Measurements from ENCODE around the gene PARK7. TPM values are rescaled to one million over a fixed set of nuclear protein-coding genes. Genes with fewer than 3 reads are reported as not detected.

The PARK7 gene
- total and polyA plus RNA-seq, 8 donors: 227 to 307 (median 286) TPM

DNA sequence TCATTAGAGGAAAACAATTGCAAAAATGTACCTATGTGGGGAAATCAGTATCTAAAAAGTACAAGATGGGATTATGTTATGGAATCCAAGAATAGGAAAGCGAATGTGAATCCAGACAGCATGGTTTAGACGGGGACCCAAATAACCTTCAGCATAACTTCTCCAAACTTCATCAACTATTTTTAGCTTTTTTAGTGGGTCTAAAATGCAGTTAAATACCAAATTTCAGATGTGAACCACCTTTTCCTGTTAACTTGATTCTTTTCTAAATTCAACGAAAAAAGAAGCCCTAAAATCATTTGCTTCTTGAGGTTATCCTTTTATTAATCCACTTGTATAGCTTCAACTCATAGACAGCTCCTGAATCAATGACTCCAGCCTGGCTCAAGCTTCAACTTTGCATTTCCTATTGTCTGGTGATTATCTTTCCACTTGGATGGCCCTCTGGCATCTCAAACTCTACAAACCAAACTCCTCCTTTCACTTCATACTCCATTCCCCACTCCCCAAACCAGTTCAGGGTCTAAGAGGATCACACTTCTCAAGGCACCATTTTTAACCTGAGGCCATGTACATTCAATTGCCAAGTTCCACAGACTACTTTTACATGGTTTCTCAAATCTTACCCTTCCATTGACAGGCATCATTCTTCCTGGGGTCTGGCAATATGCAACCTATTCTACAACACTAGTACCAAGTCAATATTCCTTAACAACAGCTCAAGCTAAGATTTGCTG, 57.1 kb downstream of the PARK7 start:
- Histone ChIP-seq H3K36me3 (peaks cover 0 to 10% of the 10 kb centered on the region in 2 donors), H3K9me3 (no peaks in the 10 kb centered on the region), H3K4me3 (no peak overlapping the region), H3K27me3 (peaks cover 0 to 6% of the 10 kb centered on the region in 2 donors), H3K4me1 (peaks cover 41 to 62% of the 10 kb centered on the region in 2 donors), H3K27ac (peak overlapping the region in 1 of 2 donors; percentile 9)
- TF ChIP-seq, protein P1, sequence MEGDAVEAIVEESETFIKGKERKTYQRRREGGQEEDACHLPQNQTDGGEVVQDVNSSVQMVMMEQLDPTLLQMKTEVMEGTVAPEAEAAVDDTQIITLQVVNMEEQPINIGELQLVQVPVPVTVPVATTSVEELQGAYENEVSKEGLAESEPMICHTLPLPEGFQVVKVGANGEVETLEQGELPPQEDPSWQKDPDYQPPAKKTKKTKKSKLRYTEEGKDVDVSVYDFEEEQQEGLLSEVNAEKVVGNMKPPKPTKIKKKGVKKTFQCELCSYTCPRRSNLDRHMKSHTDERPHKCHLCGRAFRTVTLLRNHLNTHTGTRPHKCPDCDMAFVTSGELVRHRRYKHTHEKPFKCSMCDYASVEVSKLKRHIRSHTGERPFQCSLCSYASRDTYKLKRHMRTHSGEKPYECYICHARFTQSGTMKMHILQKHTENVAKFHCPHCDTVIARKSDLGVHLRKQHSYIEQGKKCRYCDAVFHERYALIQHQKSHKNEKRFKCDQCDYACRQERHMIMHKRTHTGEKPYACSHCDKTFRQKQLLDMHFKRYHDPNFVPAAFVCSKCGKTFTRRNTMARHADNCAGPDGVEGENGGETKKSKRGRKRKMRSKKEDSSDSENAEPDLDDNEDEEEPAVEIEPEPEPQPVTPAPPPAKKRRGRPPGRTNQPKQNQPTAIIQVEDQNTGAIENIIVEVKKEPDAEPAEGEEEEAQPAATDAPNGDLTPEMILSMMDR (IDR thresholded peaks at IDR 0.05): no peak
- intact Hi-C loops (cut with DNase I): loop anchor here in 1 of 2 donors (10.0 kb wide), 1 partner anchor 336 kb away; no protein-coding TSS in a partner anchor
- DNase-seq (no peak), ATAC-seq (no peak)

DNA sequence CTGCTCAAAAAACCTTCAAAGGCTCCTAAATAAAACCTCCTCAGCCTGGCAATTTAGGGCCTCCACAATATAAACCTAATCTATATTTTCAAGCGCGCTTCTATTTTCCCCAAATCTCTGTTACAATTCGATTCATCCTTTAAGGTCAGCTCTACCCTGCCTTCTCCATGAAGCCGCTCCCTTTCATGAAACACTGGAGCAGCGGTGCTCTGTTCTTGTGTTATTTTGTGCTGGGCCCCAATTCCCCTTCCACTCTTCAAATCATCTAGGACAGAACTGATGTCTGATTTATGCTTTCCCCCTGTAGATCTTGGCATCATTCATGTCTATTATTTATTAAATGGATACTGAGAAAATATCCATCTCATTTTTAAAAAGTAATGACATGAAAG, 57.7 kb downstream of the PARK7 start:
- Histone ChIP-seq H3K9me3 (no peaks in the 10 kb centered on the region), H3K36me3 (peaks cover 0 to 5% of the 10 kb centered on the region in 2 donors), H3K27ac (peak overlapping the region in 1 of 2 donors; percentile 58), H3K27me3 (peaks cover 0 to 11% of the 10 kb centered on the region in 2 donors), H3K4me1 (peaks cover 46 to 62% of the 10 kb centered on the region in 2 donors), H3K4me3 (no peak overlapping the region)
- TF ChIP-seq, protein P1 (IDR thresholded peaks at IDR 0.05): no peak
- intact Hi-C loops (cut with DNase I): loop anchor here in 1 of 2 donors (10.0 kb wide), 1 partner anchor 336 kb away; no protein-coding TSS in a partner anchor
- ATAC-seq: no peak
- no peak for DNase-seq

DNA sequence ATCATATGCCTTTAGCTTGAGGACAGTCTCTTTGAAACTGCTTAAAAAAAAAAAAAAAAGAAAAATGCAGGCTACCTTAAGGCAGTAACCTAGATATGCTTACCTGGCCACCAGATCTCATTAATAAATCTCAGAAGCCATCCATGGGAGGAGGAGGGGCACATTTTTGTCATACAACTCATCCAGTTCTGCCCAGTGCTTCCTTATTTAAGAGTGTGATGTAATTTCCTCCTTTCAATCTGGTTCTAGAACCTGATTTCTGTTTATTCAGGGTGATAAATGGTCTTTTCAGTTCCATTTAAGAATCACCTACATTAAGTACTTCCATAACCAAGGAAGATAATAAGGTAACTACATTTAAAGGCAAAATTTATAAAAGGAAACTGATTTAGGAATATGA, 58.5 kb downstream of the PARK7 start:
- peak; percentile 55 for ATAC-seq
- Histone ChIP-seq H3K27me3 (peaks cover 0 to 19% of the 10 kb centered on the region in 2 donors), H3K4me3 (no peak overlapping the region), H3K9me3 (no peaks in the 10 kb centered on the region), H3K4me1 (peaks cover 43 to 57% of the 10 kb centered on the region in 2 donors), H3K36me3 (no peaks in the 10 kb centered on the region), H3K27ac (peak overlapping the region; percentile 20 to 58)
- peak in 1 of 4 donors; percentile 32 for DNase-seq
- TF ChIP-seq, protein P1 (IDR thresholded peaks at IDR 0.05): no peak
- intact Hi-C loops (cut with DNase I): no loop called here

DNA sequence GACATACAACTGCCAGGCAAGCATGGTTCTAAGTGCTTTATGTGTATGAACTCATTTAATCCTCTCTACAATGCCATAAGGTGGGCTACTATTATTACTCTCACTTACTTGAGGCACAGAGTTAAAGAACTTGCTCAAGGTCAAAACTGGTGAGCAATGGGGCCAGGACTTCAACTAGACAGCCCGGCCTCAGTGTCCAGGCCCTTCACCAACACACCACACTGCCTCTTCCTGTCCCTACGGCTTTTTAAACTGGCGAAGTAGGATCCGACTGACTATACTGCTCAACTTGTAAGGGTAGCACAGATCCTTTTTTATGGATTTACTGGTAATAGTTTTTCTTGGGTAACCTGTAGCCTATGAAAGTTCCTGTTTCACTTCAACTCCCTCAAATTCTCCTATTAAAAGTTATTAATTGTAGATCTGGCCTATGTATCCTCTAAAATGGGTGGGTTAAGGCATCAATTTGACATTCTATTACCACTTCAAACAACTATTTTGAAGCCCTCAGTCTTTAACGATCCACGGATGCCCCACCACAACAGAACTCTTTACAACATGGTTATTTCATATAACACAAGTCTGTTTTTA, 60.3 kb downstream of the PARK7 start:
- ATAC-seq (no peak), DNase-seq (no peak)
- TF ChIP-seq, protein P1 (IDR thresholded peaks at IDR 0.05): no peak
- intact Hi-C loops (cut with DNase I): no loop called here
- Histone ChIP-seq H3K36me3 (no peaks in the 10 kb centered on the region), H3K9me3 (no peaks in the 10 kb centered on the region), H3K4me3 (peak overlapping the region in 1 of 2 donors; percentile 74), H3K27me3 (peaks cover 0 to 37% of the 10 kb centered on the region in 2 donors), H3K4me1 (peaks cover 26 to 52% of the 10 kb centered on the region in 2 donors), H3K27ac (peak overlapping the region in 1 of 2 donors; percentile 88)

Data from left lung (tissue), 10 donors.